H54 (cell line): ENCODE data around the gene SMG7.

Experiments
- DNase-seq: peaks from one replicate; pipeline ENCODE4 v3.0.0; 2011; ENCODE audit warnings: low spot score, mixed read lengths; ENCODE audit not compliant: insufficient read length
- FAIRE-seq: peaks from 3 replicates; lab custom pipeline; 2011; peaks lifted over from hg19 to GRCh38; lab: Jason Lieb, UNC
- POLR2A ChIP-seq: IDR thresholded peaks from 2 replicates; pipeline ENCODE4 v1.6.1; 2011; ENCODE audit warnings: low read depth, mild to moderate bottlenecking, low read length

The SMG7 gene

GRCh38 chr1:183550915-183551314 lies 78.6 kb downstream of the SMG7 start:
- no peak for FAIRE-seq

DNA sequence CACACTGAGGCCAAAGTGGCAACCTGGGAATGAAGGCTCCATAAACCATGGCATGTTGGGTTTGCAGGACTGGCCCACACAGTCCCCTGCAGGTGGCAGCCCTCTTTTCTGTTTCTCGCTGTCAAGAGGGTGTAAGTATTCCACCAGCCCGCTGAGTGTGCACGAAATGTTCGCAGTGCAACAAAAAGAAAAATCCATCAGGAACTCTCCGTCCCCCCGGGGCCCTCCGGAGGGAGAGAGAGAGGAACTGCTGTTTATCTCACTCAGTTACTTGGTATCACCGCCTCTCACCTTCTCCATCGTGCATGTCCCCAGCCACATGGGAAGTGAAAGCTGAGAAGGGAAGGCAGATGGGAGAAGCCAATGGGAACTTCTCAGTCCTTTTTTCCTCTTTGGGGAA lies 79.6 kb downstream of the SMG7 start:
- TF ChIP-seq POLR2A: no peak
- FAIRE-seq (no peak), DNase-seq (no peak)

More at GRCh38 chr1:183550915-183551314, 78.6 kb downstream of the SMG7 start:
- TF ChIP-seq POLR2A: no peak
- DNase-seq: no peak

GRCh38 chr1:183552441-183552840 lies 80.1 kb downstream of the SMG7 start:
- FAIRE-seq: no peak
- no peak for TF ChIP-seq POLR2A
- DNase-seq: no peak

- DNase-seq (no peak), FAIRE-seq (no peak)
- no peak for TF ChIP-seq POLR2A
Measured at GRCh38 chr1:183552891-183553290, 80.6 kb downstream of the SMG7 start.

DNA sequence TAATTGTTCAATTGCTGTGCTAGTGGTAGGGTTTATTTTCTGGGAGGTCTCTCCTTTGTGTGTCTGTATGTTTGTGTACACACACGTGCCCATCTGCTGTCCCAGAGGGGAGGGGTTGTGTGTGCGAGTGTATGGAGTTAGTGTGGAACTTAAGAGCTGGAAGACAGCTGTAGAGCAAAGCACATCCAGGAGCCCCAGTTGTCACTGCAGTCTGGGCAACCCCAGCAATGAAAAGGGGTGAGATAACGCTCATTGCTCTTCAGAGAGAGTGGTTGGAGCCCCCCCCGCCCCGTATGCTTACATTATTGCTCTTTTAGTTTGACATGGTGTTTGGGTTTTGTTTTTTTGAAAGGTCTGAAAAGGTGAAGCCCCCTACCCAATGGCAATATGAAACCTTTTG lies 81.0 kb downstream of the SMG7 start:
- no peak for TF ChIP-seq POLR2A
- DNase-seq: no peak
- FAIRE-seq: no peak

GRCh38 chr1:183553764-183554163 lies 81.5 kb downstream of the SMG7 start:
- no peak for TF ChIP-seq POLR2A
- DNase-seq: no peak
- FAIRE-seq: no peak

GRCh38 chr1:183554577-183554976 lies 82.3 kb downstream of the SMG7 start:
- TF ChIP-seq POLR2A: no peak
- no peak for FAIRE-seq
- DNase-seq: no peak

DNA sequence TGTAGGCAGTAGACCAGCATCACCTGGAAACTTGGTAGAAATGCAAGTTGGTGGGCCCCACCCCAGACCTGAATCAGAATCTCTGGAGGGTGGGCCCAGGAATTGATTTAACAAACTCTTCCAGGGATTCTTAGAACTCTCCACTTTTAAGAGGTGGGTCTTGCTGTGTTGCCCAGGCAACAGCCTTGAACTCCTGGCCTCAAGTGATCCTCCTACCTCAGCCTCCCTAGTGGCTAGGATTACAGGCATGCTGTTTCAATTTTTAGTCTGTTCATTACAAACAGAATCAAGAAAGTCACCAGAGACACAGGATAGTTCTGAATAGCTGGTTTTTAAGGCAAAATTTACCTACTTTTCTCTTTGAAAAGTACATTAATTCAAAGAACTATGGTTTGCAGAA lies 86.8 kb downstream of the SMG7 start:
- no peak for DNase-seq
- FAIRE-seq: no peak
- TF ChIP-seq POLR2A: no peak

GRCh38 chr1:183562701-183563100 lies 90.4 kb downstream of the SMG7 start:
- no peak for TF ChIP-seq POLR2A
- DNase-seq (no peak), FAIRE-seq (no peak)

GRCh38 chr1:183565261-183565660 lies 93.0 kb downstream of the SMG7 start:
- DNase-seq (no peak), FAIRE-seq (no peak)
- TF ChIP-seq POLR2A: no peak

GRCh38 chr1:183566026-183566425 lies 93.7 kb downstream of the SMG7 start:
- DNase-seq (no peak), FAIRE-seq (no peak)
- TF ChIP-seq POLR2A: no peak

- TF ChIP-seq POLR2A: no peak
- no peak for FAIRE-seq
- DNase-seq: peak; percentile 42
Measured at GRCh38 chr1:183567584-183567983, 95.3 kb downstream of the SMG7 start.

DNA sequence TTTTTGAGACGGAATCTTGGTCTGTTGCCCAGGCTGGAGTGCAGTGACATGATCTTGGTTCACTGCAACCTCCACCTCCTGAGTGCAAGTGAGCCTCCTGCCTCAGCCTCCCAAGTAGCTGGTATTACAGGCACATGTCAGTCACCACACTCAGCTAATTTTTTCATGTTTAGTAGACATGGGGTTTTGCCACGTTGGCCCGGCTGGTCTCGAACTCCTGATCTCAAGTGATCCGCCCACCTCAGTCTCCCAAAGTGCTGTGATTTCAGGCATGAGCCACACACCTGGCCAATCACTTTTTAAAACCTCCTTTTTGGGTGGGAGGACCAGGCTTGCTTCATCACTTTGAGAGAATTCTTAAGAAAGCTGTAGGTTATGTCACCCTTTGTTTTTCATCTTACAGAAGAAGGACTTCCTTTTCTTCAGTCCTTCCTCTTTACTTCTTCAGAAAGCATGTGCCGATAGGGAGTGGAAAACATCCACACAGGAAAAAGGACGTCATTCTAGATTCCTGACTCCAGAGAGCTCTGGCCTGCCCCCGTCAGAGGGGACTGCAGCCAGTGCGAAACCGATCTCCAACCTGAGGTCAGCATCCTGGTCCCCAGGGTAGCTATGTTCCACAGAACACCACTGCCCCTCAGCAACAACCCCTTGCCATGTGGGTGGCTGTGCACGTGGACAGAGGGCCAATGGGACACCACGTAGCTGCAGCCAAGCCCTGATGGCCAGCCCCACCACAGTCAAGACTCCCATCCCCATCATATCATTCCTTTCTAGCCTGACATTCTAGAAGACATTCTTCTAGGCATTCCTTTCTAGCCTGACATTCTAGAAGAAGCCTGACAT lies 96.1 kb downstream of the SMG7 start:
- FAIRE-seq (no peak), DNase-seq (no peak)
- no peak for TF ChIP-seq POLR2A

DNA sequence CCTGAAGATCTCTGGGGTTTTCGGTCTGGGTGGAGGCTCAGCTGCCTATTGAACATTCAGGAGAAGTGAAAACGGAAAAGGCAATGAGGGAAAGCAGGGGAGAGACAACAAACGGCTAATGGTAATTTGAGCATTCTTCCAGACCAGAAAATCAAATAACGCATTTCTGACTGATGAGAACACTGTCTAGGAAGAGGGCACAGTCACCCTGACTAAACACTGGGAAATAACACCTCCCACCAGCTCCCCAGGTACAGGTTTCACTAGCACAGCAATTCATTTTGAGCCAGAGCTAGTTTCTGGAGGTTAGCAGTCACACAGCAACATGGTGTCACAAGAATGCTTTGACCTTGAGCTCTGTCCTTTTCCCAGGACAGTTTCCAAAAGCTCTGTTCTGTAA lies 96.8 kb downstream of the SMG7 start:
- DNase-seq: peak; percentile 35
- no peak for TF ChIP-seq POLR2A
- no peak for FAIRE-seq

- no peak for FAIRE-seq
- DNase-seq: no peak
- TF ChIP-seq POLR2A: no peak
Measured at GRCh38 chr1:183569801-183570200, 97.5 kb downstream of the SMG7 start.
